RWPE2 (cell line): ENCODE data around the gene ZNF821.
A peak's percentile ranks its signal among the peaks of the same experiment; 100 is the strongest.

Source experiments
- ATAC-seq: fragments of 200-7000 bp; cut with Tn5 transposase; 3 replicates; pipeline ENCODE4 v1.9.1; 2021; ENCODE audit warnings: low read depth
- DNase-seq: peaks from one replicate; pipeline ENCODE4 v3.0.0-alpha.2; 2020; ENCODE audit warnings: low spot score
- H3K27ac ChIP-seq: fragments of 450-650 bp; 2 replicates; pipeline ENCODE4 v1.5.1; 2017; ENCODE audit warnings: mild to moderate bottlenecking; ENCODE audit not compliant: poor library complexity, severe bottlenecking
- H3K27me3 ChIP-seq: fragments of 250-450 bp; sonication (Bioruptor Pico); 2 replicates; pipeline ENCODE4 v1.5.1; 2021; ENCODE audit warnings: mild to moderate bottlenecking, moderate library complexity; ENCODE audit not compliant: insufficient read depth, poor library complexity, severe bottlenecking
- H3K36me3 ChIP-seq: fragments of 250-450 bp; sonication (Bioruptor Pico); 2 replicates; pipeline ENCODE4 v1.5.1; 2020; ENCODE audit warnings: low read depth, mild to moderate bottlenecking, moderate library complexity
- H3K4me1 ChIP-seq: fragments of 250-450 bp; sonication (Bioruptor Pico); 2 replicates; pipeline ENCODE4 v1.5.1; 2021; ENCODE audit warnings: mild to moderate bottlenecking, moderate library complexity; ENCODE audit not compliant: insufficient read depth, poor library complexity, severe bottlenecking
- H3K4me3 ChIP-seq: fragments of 250-450 bp; sonication (Bioruptor Pico); 2 replicates; pipeline ENCODE4 v1.5.1; 2021; ENCODE audit warnings: mild to moderate bottlenecking, moderate library complexity; ENCODE audit not compliant: severe bottlenecking
- H3K9me3 ChIP-seq: fragments of 250-450 bp; sonication (Bioruptor Pico); 2 replicates; pipeline ENCODE4 v1.5.1; 2021; ENCODE audit warnings: mild to moderate bottlenecking, moderate library complexity; ENCODE audit not compliant: severe bottlenecking
- CTCF ChIP-seq: fragments of 450-650 bp; IDR thresholded peaks from one replicate; pipeline ENCODE4 v1.5.1; 2017; ENCODE audit warnings: mild to moderate bottlenecking, moderate library complexity; ENCODE audit not compliant: poor library complexity, severe bottlenecking

Gene ZNF821

DNA sequence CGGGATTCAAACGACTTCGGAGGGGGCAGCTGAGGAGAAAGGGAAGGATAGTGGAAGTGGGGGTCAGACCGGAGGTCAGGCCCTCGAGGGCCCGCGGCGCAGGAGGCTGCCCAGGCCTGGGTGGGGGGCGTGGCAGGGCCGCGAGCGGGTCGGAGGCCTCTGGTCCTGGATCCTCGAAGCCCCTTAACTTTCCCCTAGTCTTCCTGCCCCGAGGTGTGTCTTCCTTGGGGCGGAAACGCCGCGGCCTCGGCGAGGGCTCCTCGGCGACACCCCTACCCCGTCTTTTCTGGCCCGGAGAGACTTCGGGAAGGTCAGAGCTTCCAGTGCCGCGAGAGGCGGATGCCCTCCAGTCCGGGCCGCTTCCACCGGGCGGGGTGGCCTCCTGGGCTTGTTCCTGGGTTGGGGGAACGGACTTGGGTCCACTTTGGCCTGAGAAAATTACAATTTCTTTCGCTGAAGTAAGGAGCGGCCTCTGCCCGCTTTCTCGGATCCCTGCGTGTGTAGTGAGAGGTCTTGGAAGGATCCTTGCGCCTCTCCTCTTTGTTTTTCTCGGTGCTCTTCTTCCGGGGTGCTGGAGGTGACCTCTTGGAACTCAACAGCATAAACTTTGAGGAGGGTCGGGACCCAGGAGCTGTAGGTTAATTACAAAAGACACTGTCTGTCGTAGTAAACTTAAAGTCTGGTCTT, 11.8 kb upstream of the ZNF821 start:
- H3K9me3 ChIP-seq, result no peaks in the 10 kb centered on the region
- H3K4me3 ChIP-seq, result peak overlapping the region; percentile 93
- peak; percentile 5; the same call in 2 of the 3 replicates for ATAC-seq
- no peaks in the 10 kb centered on the region for H3K27me3 ChIP-seq
- peak overlapping the region; percentile 76 for H3K27ac ChIP-seq
- peaks cover 8% of the 10 kb centered on the region for H3K4me1 ChIP-seq
- DNase-seq, result no peak
- no peak for TF ChIP-seq CTCF
- peaks cover 29% of the 10 kb centered on the region for H3K36me3 ChIP-seq

DNA sequence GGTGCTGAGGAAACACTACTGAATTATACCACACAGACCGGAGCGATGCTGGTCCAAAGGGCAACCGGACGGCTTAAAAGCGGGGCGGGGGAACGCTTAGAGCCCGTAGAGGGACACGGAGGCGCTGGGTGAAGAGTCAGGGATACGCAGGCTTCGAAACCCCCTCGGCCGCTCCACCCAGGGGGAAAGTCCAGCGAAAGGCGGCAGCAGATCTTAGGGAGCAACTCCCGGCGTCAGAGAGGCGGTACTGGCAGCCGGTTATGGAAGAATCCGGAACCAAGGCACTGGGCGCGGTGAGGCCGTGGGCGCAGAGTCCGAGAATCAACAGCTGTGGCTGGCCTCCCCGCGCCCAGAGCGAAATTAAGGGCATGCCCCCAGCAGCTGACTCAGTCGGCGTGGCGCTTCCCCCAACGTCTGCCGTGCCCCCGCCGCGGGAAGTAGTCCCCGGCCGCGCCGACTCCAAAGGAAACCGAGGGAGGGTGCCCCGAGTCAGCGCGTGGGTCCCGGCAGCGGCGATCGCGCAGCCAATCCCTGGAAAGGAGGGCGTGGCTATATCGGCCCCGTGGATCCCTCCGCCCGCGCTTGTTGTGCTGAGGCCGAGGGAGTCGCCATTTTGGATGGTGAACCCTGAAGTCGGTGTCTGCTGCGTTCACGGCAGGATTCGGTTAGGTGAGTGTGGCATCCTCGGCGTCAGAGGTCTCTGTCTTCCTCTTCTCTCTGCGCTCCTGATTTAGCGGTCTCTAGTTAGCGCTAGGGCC, 11.1 kb upstream of the ZNF821 start, which contains the start of gene IST1:
Gene IST1, plus strand, starts transcription at position 611 of the 758 bp plus-strand sequence. CDS start 20,110 bp downstream, outside the sequence.
- H3K4me3 ChIP-seq, result peak within 1 kb of the TSS; percentile 93
- no peaks in the 10 kb centered on the region for H3K27me3 ChIP-seq
- no peak for TF ChIP-seq CTCF
- peaks cover 29% of the 10 kb centered on the region for H3K36me3 ChIP-seq
- ATAC-seq (peak; percentile 89), DNase-seq (peak; percentile 98)
- no peaks in the 10 kb centered on the region for H3K9me3 ChIP-seq
- H3K4me1 ChIP-seq, result peaks cover 8% of the 10 kb centered on the region
- peak within 1 kb of the TSS; percentile 76 for H3K27ac ChIP-seq

DNA sequence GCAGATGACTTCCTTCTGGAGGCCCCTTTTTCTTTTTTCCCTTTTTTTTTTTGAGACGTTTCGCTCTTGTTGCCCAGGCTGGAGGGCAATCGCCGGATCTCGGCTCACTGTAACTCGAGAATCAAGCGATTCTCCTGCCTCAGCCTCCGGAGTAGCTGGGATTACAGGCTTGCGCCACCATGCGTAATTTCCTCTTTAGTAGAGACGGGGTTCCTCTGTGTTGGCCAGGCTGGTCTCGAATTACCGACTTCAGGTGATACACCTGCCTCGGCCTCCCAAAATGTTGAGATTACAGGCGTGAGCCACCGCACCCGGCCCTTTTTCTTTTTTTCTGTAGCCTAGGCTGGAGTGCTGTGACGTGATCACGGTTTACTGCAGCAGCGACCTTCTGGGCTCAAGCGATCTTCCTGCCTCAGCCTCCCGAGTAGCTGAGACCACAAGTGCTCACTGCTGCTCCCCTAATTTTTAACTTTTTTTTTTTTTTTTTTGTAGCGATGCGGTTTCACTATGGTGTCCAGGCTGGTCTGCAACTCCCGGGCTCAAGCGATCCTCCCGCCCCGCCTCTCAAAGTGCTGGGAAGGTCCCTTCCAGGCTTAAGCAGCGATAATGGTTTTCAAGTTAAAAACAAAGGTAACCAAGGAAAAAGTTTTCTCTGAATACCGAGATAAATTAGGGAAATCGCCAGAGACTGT, 10.4 kb upstream of the ZNF821 start:
- H3K27me3 ChIP-seq, result no peaks in the 10 kb centered on the region
- peak; percentile 65 for DNase-seq
- H3K4me3 ChIP-seq, result peak overlapping the region; percentile 93
- no peaks in the 10 kb centered on the region for H3K9me3 ChIP-seq
- peaks cover 8% of the 10 kb centered on the region for H3K4me1 ChIP-seq
- peak; percentile 39 for TF ChIP-seq CTCF
- ATAC-seq, result peak; percentile 43
- peaks cover 28% of the 10 kb centered on the region for H3K36me3 ChIP-seq
- peak overlapping the region; percentile 76 for H3K27ac ChIP-seq

DNA sequence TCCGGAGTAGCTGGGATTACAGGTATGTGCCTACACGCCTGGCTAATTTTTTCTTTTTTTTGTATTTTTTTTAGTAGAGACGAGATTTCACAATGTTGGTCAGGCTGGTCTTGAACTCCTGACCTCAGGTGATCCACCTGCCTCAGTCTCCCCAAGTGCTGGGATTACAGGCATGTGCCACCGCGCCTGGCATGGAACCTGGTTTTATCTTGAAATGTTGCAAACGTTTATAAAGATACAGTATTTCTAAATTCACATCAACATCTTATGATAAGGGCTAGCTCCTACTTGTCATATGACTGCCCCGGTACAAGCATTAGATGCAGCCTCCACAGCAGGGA, 9.9 kb upstream of the ZNF821 start:
- Histone ChIP-seq H3K27me3 (no peaks in the 10 kb centered on the region), H3K27ac (peak overlapping the region; percentile 76), H3K9me3 (no peaks in the 10 kb centered on the region), H3K36me3 (peaks cover 24% of the 10 kb centered on the region), H3K4me3 (peak overlapping the region; percentile 93), H3K4me1 (peaks cover 8% of the 10 kb centered on the region)
- no peak for DNase-seq
- ATAC-seq, result no peak
- no peak for TF ChIP-seq CTCF
